OCI-LY3 (cell line): ENCODE measurements around the gene CHSY3.

Experiments
- H2AFZ ChIP-seq: fragments of 200-600, 300-600 bp; shearing (Covaris generic); 2 replicates; pipeline ENCODE4 v1.6.0; 2014; ENCODE audit warnings: antibody characterized with exemption, low read depth, low read length
- H3K27ac ChIP-seq: fragments of 200-600, 300-600 bp; sonication (generic); 2 replicates; pipeline ENCODE4 v1.5.1; 2014; ENCODE audit warnings: mild to moderate bottlenecking, low read length, moderate library complexity, mixed read lengths
- H3K27me3 ChIP-seq: fragments of 200-600, 300-600 bp; sonication (generic); 2 replicates; pipeline ENCODE4 v1.6.1; 2014; ENCODE audit warnings: low read depth, low read length, mixed read lengths
- H3K36me3 ChIP-seq: fragments of 200-600, 300-600 bp; sonication (generic); replicated peaks from 2 replicates; pipeline ENCODE3; 2014; ENCODE audit warnings: low read depth, low read length, mixed read lengths
- H3K4me1 ChIP-seq: fragments of 300-600, 200-600 bp; sonication (generic); 2 replicates; pipeline ENCODE4 v1.6.1; 2014; ENCODE audit warnings: low read length, mixed read lengths
- H3K4me2 ChIP-seq: fragments of 200-600, 300-600 bp; sonication (generic); 2 replicates; pipeline ENCODE4 v1.6.1; 2014; ENCODE audit warnings: low read length, mixed read lengths
- H3K4me3 ChIP-seq: fragments of 300-600, 200-600 bp; sonication (generic); 2 replicates; pipeline ENCODE4 v1.5.1; 2014; ENCODE audit warnings: antibody characterized with exemption, mild to moderate bottlenecking, low read length, moderate library complexity
- H3K79me2 ChIP-seq: fragments of 300-600, 200-600 bp; shearing (Covaris generic); 2 replicates; pipeline ENCODE4 v1.6.1; 2014; ENCODE audit warnings: mild to moderate bottlenecking, low read length, mixed read lengths
- H3K9ac ChIP-seq: fragments of 300-600, 200-600 bp; shearing (Covaris generic); 2 replicates; pipeline ENCODE4 v1.6.0; 2014; ENCODE audit warnings: mild to moderate bottlenecking, low read length, moderate library complexity
- H3K9me3 ChIP-seq: fragments of 200-600, 300-600 bp; shearing (Covaris generic); 2 replicates; pipeline ENCODE4 v1.6.1; 2014; ENCODE audit warnings: low read length, mixed read lengths; ENCODE audit not compliant: insufficient read depth
- H4K20me1 ChIP-seq: fragments of 200-600, 300-600 bp; sonication (generic); 2 replicates; pipeline ENCODE4 v1.6.1; 2016; ENCODE audit warnings: low read length, mixed read lengths; ENCODE audit not compliant: insufficient read depth
- CTCF ChIP-seq: fragments of 200-600, 300-600 bp; sonication (generic); IDR thresholded peaks from 2 replicates; pipeline ENCODE4 v1.5.1; 2014; ENCODE audit warnings: antibody characterized with exemption, low read length, low read depth
- EZH2phosphoT487 ChIP-seq: fragments of 200-600 bp; shearing (Covaris generic); IDR thresholded peaks from 2 replicates; pipeline ENCODE4 v1.6.1; 2018; ENCODE audit warnings: antibody characterized with exemption, mixed run types, low read depth

Gene CHSY3

GRCh38 chr5:130159968-130160367 is 255.7 kb downstream of the CHSY3 start:
- Histone ChIP-seq H2AFZ (no peak overlapping the region), H4K20me1 (no peaks in the 10 kb centered on the region), H3K4me3 (no peak overlapping the region), H3K9me3 (no peaks in the 10 kb centered on the region), H3K4me1 (no peaks in the 10 kb centered on the region), H3K36me3 (no peaks in the 10 kb centered on the region), H3K9ac (no peak overlapping the region), H3K27me3 (no peaks in the 10 kb centered on the region), H3K79me2 (no peaks in the 10 kb centered on the region), H3K27ac (no peak overlapping the region), H3K4me2 (no peak overlapping the region)
- TF ChIP-seq CTCF (no peak), EZH2phosphoT487 (no peak)

- H3K4me1 ChIP-seq, result no peaks in the 10 kb centered on the region
- no peak overlapping the region for H2AFZ ChIP-seq
- no peak overlapping the region for H3K9ac ChIP-seq
- no peak overlapping the region for H3K4me2 ChIP-seq
- no peaks in the 10 kb centered on the region for H3K36me3 ChIP-seq
- H3K79me2 ChIP-seq, result no peaks in the 10 kb centered on the region
- no peak for TF ChIP-seq CTCF
- no peak for TF ChIP-seq EZH2phosphoT487
- no peaks in the 10 kb centered on the region for H4K20me1 ChIP-seq
- no peaks in the 10 kb centered on the region for H3K27me3 ChIP-seq
- H3K9me3 ChIP-seq, result no peaks in the 10 kb centered on the region
- H3K4me3 ChIP-seq, result no peak overlapping the region
- no peak overlapping the region for H3K27ac ChIP-seq
Measured at GRCh38 chr5:130164966-130165365, 260.7 kb downstream of the CHSY3 start.

DNA sequence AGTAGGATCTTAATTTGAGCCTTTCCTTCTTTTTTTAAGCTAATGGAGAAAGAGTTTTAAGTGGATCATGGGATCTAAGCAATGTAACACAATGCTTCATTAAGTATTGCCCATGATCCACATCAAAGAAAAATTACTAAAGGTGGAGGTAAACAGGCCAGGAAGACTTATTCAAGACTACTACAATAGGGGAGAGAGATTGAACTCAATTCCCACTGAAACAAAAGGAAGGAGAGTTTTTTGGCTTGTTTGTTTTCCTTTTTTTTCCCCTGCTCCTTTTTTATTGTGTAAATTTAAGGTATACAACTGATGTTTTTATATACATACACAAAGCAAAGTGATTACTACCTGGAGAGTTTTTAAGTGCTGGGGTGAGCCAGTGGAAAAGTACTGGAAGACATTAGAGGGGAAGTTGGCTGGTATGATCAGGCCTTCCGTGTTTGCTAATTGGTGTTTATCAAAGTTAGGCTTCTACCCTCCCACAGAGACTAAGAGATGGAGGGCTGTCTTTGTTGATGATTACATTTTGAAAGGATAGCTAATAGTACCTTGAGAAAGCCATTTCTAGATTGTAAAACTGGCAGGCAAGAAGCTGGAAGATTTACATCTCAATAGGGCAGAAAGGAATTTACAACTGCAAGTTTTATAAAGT is 262.7 kb downstream of the CHSY3 start:
- H3K4me3 ChIP-seq, result no peak overlapping the region
- no peaks in the 10 kb centered on the region for H3K27me3 ChIP-seq
- TF ChIP-seq CTCF (no peak), EZH2phosphoT487 (no peak)
- H3K4me2 ChIP-seq, result no peak overlapping the region
- H3K36me3 ChIP-seq, result no peaks in the 10 kb centered on the region
- H3K9ac ChIP-seq, result no peak overlapping the region
- H3K79me2 ChIP-seq, result no peaks in the 10 kb centered on the region
- no peaks in the 10 kb centered on the region for H3K9me3 ChIP-seq
- no peaks in the 10 kb centered on the region for H4K20me1 ChIP-seq
- no peak overlapping the region for H3K27ac ChIP-seq
- no peaks in the 10 kb centered on the region for H3K4me1 ChIP-seq
- H2AFZ ChIP-seq, result no peak overlapping the region

DNA sequence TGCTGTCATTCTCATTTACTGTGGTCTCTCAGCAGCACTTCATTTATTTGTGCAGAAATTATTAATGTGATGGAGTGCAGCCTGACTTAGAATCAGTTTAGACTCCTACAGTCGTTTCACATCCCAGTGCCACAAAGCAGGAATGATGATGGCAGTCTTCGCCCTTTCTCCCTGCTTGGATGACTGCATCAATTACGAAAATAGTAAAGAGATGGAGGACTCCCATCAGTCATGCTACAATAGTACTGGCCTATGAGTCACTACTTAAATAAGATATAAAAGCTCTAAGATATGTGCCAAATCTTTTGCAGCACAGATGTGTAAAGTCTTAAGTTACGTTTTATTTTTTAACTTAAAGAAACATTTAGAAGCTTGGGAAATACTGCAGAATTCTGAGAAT is 263.9 kb downstream of the CHSY3 start:
- Histone ChIP-seq H3K4me3 (no peak overlapping the region), H4K20me1 (no peaks in the 10 kb centered on the region), H3K4me2 (no peak overlapping the region), H3K79me2 (no peaks in the 10 kb centered on the region), H3K9ac (no peak overlapping the region), H2AFZ (no peak overlapping the region), H3K27ac (no peak overlapping the region), H3K9me3 (no peaks in the 10 kb centered on the region), H3K27me3 (no peaks in the 10 kb centered on the region), H3K36me3 (no peaks in the 10 kb centered on the region), H3K4me1 (no peaks in the 10 kb centered on the region)
- TF ChIP-seq CTCF, result no peak
- no peak for TF ChIP-seq EZH2phosphoT487
